ENCODE results near the gene HSF2BP. TPM values are rescaled to one million over a fixed set of nuclear protein-coding genes. Genes with fewer than 3 reads are reported as not detected.

Gene HSF2BP
- polyA plus RNA-seq, 1 donor (not counting 4 experiments of a cell fraction or from before 2014, with no cell fraction given) = 6.1 TPM

- dilution Hi-C loops (cut with MboI; ENCODE audit: extremely low pct_ligation_motif_present, low sequenced_read_pairs) = no loop called here
- peaks cover 30 to 40% of the 10 kb centered on the region in 2 experiments for H3K36me3 ChIP-seq (ENCODE audit: control insufficient read depth in 2 of 2, extremely low read depth in 1 of 2, insufficient read depth in 2 of 2, low read length in 2 of 2)
- no peak overlapping the region for H3K27ac ChIP-seq (ENCODE audit: control insufficient read depth, insufficient read depth, low read length)
- H3K9ac ChIP-seq (ENCODE audit: control insufficient read depth, extremely low read depth, insufficient read depth, low read length) = no peak overlapping the region
- H3K9me3 ChIP-seq (ENCODE audit: control insufficient read depth, low read depth, low read length) = no peaks in the 10 kb centered on the region
- DNase-seq (ENCODE audit: low read depth, low spot score) = no peak
- FAIRE-seq = no peak
- H3K9me1 ChIP-seq (ENCODE audit: control insufficient read depth, extremely low read depth, insufficient read depth, low read length) = no peaks in the 10 kb centered on the region
- no peak overlapping the region for H2AFZ ChIP-seq (ENCODE audit: control insufficient read depth, low read length)
- no peaks in the 10 kb centered on the region for H3K4me1 ChIP-seq (ENCODE audit: control insufficient read depth, extremely low read depth, insufficient read depth, low read length)
- H3K4me3 ChIP-seq (ENCODE audit: control insufficient read depth in 2 of 3, extremely low read depth in 1 of 3, insufficient read depth in 2 of 3, low read depth in 1 of 3, low read length in 3 of 3) = no peak overlapping the region
- no peak overlapping the region for H3K4me2 ChIP-seq (ENCODE audit: control insufficient read depth, extremely low read depth, insufficient read depth, low read depth, low read length)
- no peak for TF ChIP-seq EZH2 (IDR thresholded peaks at IDR 0.05; ENCODE audit: low read length)
- no peak for TF ChIP-seq CTCF (optimal IDR thresholded peaks at IDR 0.05 in 1 of 3, IDR thresholded peaks at IDR 0.05 in 1 of 3, conservative IDR thresholded peaks at IDR 0.05 in 1 of 3; ENCODE audit: extremely low read depth in 1 of 3, insufficient read depth in 2 of 3, low read length in 3 of 3)
- no peaks in the 10 kb centered on the region for H4K20me1 ChIP-seq (ENCODE audit: control insufficient read depth, extremely low read depth, insufficient read depth, low read length)
- no peaks in the 10 kb centered on the region for H3K27me3 ChIP-seq (ENCODE audit: control insufficient read depth, extremely low read depth, insufficient read depth, low read length)
- no peaks in the 10 kb centered on the region for H3K79me2 ChIP-seq (ENCODE audit: control insufficient read depth, insufficient read depth, low read length)
Measured at GRCh38 chr21:43692949-43693348, 33.7 kb upstream of the HSF2BP start.

- H3K4me3 ChIP-seq (ENCODE audit: control insufficient read depth in 2 of 3, extremely low read depth in 1 of 3, insufficient read depth in 2 of 3, low read depth in 1 of 3, low read length in 3 of 3) = no peak overlapping the region
- H3K9me1 ChIP-seq (ENCODE audit: control insufficient read depth, extremely low read depth, insufficient read depth, low read length) = no peaks in the 10 kb centered on the region
- dilution Hi-C loops (cut with MboI; ENCODE audit: extremely low pct_ligation_motif_present, low sequenced_read_pairs) = no loop called here
- no peaks in the 10 kb centered on the region for H3K9me3 ChIP-seq (ENCODE audit: control insufficient read depth, low read depth, low read length)
- no peaks in the 10 kb centered on the region for H4K20me1 ChIP-seq (ENCODE audit: control insufficient read depth, extremely low read depth, insufficient read depth, low read length)
- H3K4me1 ChIP-seq (ENCODE audit: control insufficient read depth, extremely low read depth, insufficient read depth, low read length) = no peaks in the 10 kb centered on the region
- peaks cover 39 to 41% of the 10 kb centered on the region in 2 experiments for H3K36me3 ChIP-seq (ENCODE audit: control insufficient read depth in 2 of 2, extremely low read depth in 1 of 2, insufficient read depth in 2 of 2, low read length in 2 of 2)
- DNase-seq (ENCODE audit: low read depth, low spot score) = no peak
- FAIRE-seq = no peak
- H3K9ac ChIP-seq (ENCODE audit: control insufficient read depth, extremely low read depth, insufficient read depth, low read length) = no peak overlapping the region
- H3K27ac ChIP-seq (ENCODE audit: control insufficient read depth, insufficient read depth, low read length) = no peak overlapping the region
- no peaks in the 10 kb centered on the region for H3K79me2 ChIP-seq (ENCODE audit: control insufficient read depth, insufficient read depth, low read length)
- H3K4me2 ChIP-seq (ENCODE audit: control insufficient read depth, extremely low read depth, insufficient read depth, low read depth, low read length) = no peak overlapping the region
- H2AFZ ChIP-seq (ENCODE audit: control insufficient read depth, low read length) = no peak overlapping the region
- no peak for TF ChIP-seq EZH2 (IDR thresholded peaks at IDR 0.05; ENCODE audit: low read length)
- no peak for TF ChIP-seq CTCF (optimal IDR thresholded peaks at IDR 0.05 in 1 of 3, IDR thresholded peaks at IDR 0.05 in 1 of 3, conservative IDR thresholded peaks at IDR 0.05 in 1 of 3; ENCODE audit: extremely low read depth in 1 of 3, insufficient read depth in 2 of 3, low read length in 3 of 3)
- H3K27me3 ChIP-seq (ENCODE audit: control insufficient read depth, extremely low read depth, insufficient read depth, low read length) = no peaks in the 10 kb centered on the region
Measured at GRCh38 chr21:43691801-43692200, 32.5 kb upstream of the HSF2BP start.
